ENCODE data around the gene STX10. TPM values are rescaled to one million over a fixed set of nuclear protein-coding genes. Genes with fewer than 3 reads are reported as not detected.

Gene STX10
- total RNA-seq, 1 donor from 2014 or later = 88.2 TPM

- DNase-seq (ENCODE audit: low read depth, low spot score) = no peak
Observed at GRCh38 chr19:13100841-13101589, 49.2 kb downstream of the STX10 start.

DNA sequence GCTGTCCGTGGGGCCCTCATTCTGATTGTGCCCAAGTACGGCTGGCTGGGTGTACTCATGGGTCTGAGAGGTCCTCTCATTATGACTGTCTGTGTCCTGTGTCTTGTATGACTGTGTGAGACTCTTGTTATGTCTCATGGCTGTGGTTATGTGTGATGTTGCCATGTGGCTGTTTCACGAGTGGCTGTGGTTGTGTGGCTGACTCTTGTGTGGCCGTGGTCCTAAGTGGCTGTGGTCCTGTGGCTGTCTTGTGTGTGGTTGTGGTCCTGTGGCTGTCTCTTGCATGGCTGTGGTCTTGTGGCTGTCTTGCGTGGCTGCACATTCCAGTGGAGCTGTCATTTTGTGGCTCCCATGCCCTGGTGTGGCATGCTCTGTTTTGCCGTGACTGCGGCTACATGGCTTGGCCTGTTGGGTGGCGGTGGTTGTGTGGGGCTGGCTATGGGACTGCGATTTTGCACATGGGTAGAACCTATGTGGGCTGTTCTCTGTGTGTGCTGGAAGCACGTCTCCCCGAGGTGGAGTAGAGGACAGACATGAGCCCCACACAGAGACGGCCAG is 50.1 kb downstream of the STX10 start:
- DNase-seq (ENCODE audit: low read depth, low spot score) = no peak

DNA sequence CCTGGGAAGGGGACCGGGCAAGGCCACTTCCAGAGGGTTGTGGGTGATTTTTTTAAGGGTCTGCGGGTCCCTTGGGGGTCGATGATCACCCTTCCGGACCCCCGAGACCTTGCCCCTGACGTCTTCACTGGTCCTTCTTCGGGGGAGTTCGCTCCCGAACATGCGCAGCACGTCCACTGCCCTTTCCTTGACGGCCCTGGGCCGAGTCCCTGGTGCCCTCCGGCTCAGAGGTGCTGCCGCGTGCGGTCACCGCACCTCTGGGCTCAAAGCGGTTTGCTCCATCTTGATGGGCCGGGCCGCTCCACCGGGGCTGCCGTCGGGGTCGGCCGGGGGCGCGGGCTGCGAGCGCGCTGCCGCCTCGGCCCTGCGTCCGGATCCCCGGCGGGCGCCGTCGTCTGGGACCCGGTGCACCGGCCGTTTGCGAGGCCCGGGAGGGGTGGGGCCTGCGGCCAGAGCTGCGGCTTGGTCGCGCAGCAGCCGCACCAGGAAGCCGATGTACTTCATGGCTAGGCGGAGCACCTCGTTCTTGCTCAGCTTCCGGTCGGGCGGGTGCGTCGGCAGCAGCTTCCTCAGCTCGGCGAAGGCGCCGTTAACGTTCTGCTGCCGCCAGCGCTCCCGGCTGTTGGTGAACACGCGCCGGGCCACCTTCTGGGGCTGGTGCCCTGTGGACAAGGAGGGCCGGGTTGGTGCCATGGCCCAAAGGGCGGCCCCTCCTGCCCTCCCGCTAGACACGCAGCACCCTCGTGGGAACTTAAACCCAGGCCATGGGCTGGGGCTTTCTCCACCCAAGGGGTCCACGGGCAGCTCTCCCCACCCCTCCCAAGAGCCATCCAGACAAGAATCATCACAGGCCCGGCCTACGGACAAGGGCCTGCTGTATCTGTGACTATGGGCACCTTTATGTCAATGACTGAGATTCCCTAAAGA is 50.8 kb downstream of the STX10 start:
- DNase-seq (ENCODE audit: low read depth, low spot score) = no peak

DNA sequence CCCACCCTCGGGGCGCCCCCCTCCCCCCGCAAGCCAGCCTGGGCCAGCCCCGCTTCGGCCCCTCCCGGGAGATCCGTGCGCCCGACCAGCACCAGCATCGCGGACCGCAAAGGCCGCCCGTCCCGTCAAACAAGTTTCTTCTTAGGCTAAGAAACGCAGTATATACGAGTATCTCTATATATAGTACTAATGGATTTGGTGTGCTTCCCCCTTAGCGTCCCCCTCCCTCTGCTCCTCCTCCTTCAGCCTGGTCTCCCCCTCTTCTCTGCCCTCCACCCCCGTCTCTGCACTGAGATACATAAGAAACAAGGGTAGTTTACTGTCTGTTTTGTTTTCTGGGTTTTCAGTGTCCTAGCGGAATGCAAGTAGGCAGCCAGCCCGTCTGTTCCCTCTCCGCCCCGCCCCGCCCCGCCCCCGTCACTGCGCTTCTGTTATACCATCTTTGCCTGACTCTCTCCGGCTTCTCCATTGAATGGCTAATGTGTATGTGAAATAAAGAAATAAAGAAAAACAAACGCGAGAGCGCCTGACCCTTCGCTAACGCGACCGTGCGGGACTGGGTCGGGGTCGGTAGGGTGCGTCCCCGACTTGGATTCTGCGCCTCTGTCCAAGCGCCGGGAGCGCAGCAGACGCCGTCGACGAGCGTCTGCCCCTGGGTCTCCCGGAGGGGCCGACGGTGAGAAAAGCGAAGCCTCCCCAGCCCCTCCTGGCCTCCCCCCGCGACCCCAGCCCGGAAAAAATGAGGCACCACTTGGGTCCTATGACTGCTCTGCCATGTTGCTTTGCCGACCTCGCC is 51.7 kb downstream of the STX10 start:
- no peak for DNase-seq (ENCODE audit: low read depth, low spot score)

DNA sequence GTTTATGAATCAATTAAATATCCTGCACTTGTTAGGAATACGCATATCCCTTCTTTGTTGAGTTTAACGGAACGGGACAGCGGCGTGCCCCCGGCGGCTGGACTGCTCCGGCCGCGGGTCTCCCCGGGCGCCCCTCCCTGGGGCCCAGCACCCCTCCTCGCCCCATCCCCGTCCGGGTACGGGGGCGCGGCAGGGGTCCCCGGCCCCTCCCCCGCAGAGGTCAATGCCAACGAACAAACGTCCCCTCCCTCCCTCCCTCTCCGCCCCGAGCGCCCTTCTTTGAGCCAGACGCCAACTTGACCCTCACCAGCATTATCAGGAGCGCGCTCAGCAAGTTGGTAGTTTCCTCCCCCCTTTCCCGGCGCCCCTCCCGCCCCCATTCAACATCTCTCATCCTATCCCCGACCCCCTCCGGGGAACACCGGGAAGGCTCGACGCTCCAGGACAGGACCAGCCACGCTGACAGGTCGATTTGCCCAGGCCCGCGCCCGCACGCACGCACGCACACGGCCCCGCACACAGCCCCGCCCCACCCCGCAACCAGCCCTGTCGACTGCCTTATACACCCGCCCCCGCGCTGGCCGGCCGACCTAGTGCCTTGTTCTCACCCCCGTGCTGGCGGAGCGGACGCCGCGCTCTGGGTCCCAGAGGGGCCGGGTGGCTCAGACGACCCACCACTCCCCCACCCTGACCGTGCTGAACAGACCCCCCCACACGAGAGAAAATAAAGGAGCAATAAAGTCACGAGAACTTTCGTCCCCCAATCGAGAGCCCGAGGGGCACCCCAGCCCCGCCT is 52.5 kb downstream of the STX10 start:
- DNase-seq (ENCODE audit: low read depth, low spot score) = no peak

GRCh38 chr19:13097033-13097462 is 53.1 kb downstream of the STX10 start:
- no peak for DNase-seq (ENCODE audit: low read depth, low spot score)

- DNase-seq (ENCODE audit: low read depth, low spot score) = no peak
Observed at GRCh38 chr19:13095934-13096927, 53.9 kb downstream of the STX10 start.

GRCh38 chr19:13095393-13095784 is 54.8 kb downstream of the STX10 start:
- DNase-seq (ENCODE audit: low read depth, low spot score) = no peak

DNA sequence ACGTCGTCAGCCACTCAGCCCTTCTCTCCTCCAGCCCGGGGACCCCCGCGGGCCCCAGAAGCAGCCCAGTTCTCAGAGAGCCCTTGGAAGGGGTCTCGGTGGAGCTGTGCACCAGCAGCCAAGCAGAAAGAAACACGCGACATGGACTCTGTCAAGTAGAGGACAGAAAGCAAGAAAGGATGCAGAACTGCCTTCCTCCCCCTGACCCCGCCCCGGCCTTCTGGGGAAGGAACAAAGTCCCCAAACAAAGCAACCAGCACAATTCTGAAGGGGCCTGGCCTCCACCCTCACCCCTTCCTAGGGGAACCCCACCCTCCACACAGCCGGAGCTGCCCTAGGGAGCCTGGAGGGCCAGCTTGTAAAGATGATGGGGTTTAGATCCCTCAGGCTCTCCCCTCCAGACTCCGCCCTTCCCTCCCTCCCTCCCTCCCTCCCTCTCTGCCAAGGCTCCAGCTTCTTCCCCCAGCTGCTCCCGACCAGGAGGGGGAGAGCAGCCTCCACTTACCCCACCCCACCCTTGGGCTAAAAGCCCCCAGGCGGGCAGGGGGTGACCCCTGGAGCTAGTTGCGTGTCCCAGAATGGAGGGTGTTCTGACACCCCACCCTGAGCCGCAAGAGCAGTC is 55.3 kb downstream of the STX10 start:
- no peak for DNase-seq (ENCODE audit: low read depth, low spot score)

DNA sequence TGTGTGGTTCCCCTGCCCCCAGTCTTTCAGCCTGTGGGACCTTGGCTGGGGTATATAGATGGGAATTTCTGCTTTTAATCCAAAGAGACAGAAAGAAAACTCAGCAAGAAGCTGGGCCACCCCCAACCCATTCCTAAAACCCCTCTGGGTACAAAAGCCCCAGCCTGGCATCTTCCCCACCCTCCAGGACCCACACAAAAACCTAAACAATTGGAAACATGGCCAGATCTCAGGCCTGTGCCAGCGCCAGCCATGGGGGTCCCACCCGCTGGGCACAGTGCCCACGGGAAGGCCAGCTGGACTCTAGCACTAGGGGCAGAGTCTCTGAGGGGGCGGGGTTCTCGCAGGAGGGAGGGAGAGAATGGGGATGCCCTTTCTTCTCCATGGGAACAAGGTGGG is 56.1 kb downstream of the STX10 start:
- DNase-seq (ENCODE audit: low read depth, low spot score) = no peak

Other genes starting within 250 kb of the STX10 start
- gene SYCE2, start 231.1 kb downstream of the STX10 start, total RNA-seq = 0.11 and 0.20 TPM in 2 replicates
- gene FARSA, start 216.7 kb downstream of the STX10 start, total RNA-seq = 56.4 and 85.4 TPM in 2 replicates
- 1,409 and 2,169 TPM in 2 replicates for gene CALR, start 211.8 kb downstream of the STX10 start, total RNA-seq
- 81.2 and 84.6 TPM in 2 replicates for gene RAD23A, start 204.5 kb downstream of the STX10 start, total RNA-seq
- 27.3 and 33.3 TPM in 2 replicates for gene GADD45GIP1, start 193.2 kb downstream of the STX10 start, total RNA-seq
- 0.07 TPM in 1 of 2 replicates, not detected in the other for gene DAND5, start 180.8 kb downstream of the STX10 start, total RNA-seq
- gene NFIX, start 154.9 kb downstream of the STX10 start, total RNA-seq = 23.3 and 23.8 TPM in 2 replicates
- 45.2 and 55.5 TPM in 2 replicates for gene LYL1, start 47.5 kb downstream of the STX10 start, total RNA-seq
- 39.2 and 47.7 TPM in 2 replicates for gene TRMT1, start 33.6 kb downstream of the STX10 start, total RNA-seq
- gene NACC1, start 32.1 kb downstream of the STX10 start, total RNA-seq = 58.3 and 86.2 TPM in 2 replicates
- gene IER2, start within 50 bp of the STX10 start, total RNA-seq = 24.4 and 27.4 TPM in 2 replicates

All from pulmonary artery endothelial cell (primary cell).